ENCODE data around the gene ING3.

- TF ChIP-seq ARID4B (CRISPR knock-in tag; IDR thresholded peaks at IDR 0.05; ENCODE audit: borderline replicate concordance) (no peak), SMAD4 (CRISPR knock-in tag; IDR thresholded peaks at IDR 0.05) (no peak), TCF7 (CRISPR knock-in tag; IDR thresholded peaks at IDR 0.05; ENCODE audit: low read depth) (no peak), CTCF (IDR thresholded peaks at IDR 0.05) (no peak), SOX15 (CRISPR knock-in tag; IDR thresholded peaks at IDR 0.05) (no peak), MAX (CRISPR knock-in tag; IDR thresholded peaks at IDR 0.05) (no peak), OVOL2 (CRISPR knock-in tag; IDR thresholded peaks at IDR 0.05; ENCODE audit: borderline replicate concordance) (no peak)
These were observed 70.7 kb downstream of the ING3 start for GRCh38 chr7:121020989-121021969.
